Sigmoid colon (tissue), 7 donors: ENCODE measurements around the gene CFAP300. TPM values are rescaled to one million over a fixed set of nuclear protein-coding genes. Genes with fewer than 3 reads are reported as not detected.

Source experiments
- DNase-seq: peaks from one replicate; pipeline ENCODE4 v3.0.0-alpha.2; 2019
- H3K27ac ChIP-seq, 4 donors: fragments of 200-600 bp; sonication (generic); one replicate each; pipeline ENCODE4 v1.5.1; 2016 to 2019; ENCODE audit warnings: mild to moderate bottlenecking in 1 of 4
- H3K27me3 ChIP-seq, 3 donors: fragments of 200-600 bp; sonication (generic); one replicate each; pipeline ENCODE4 v1.5.1; 2019; ENCODE audit warnings: mild to moderate bottlenecking in 1 of 3
- H3K36me3 ChIP-seq, 4 donors: fragments of 200-600 bp; sonication (generic); one replicate each; pipeline ENCODE4 v1.5.1; 2016 to 2019
- H3K4me1 ChIP-seq, 4 donors: fragments of 200-600 bp; sonication (generic); one replicate each; pipeline ENCODE4 v1.5.1; 2017 to 2019
- H3K4me3 ChIP-seq, 4 donors: fragments of 200-600 bp; sonication (generic); one replicate each; pipeline ENCODE4 v1.5.1; 2017 to 2019; ENCODE audit warnings: mild to moderate bottlenecking in 2 of 4, moderate library complexity in 1 of 4
- H3K9me3 ChIP-seq, 4 donors: fragments of 200-600 bp in 3 of 4; sonication (generic) in 3 of 4; one replicate each; pipeline versions ENCODE4 v1.5.1 to v1.6.1; 2013 to 2019
- CTCF ChIP-seq, 4 experiments: fragments of 450-650 bp in 3 of 4; fragments of 200-600 bp in 1 of 4; IDR thresholded peaks; one replicate each; pipeline ENCODE4 v1.5.1; 2016 to 2019; ENCODE audit warnings: antibody characterized with exemption in 4 of 4, mild to moderate bottlenecking in 3 of 4, moderate library complexity in 2 of 4
- EP300 ChIP-seq, 4 donors: sonication (generic); formaldehyde crosslinking; IDR thresholded peaks; one replicate each; pipeline ENCODE4 v1.6.1; 2017; ENCODE audit warnings: antibody characterized with exemption in 4 of 4
- POLR2A ChIP-seq, 2 donors: fragments of 450-650 bp; IDR thresholded peaks; one replicate each; pipeline ENCODE4 v1.6.1; 2016; ENCODE audit warnings: antibody characterized with exemption in 2 of 2, mild to moderate bottlenecking in 2 of 2, moderate library complexity in 2 of 2
- POLR2AphosphoS5 ChIP-seq, 4 donors: sonication (generic); formaldehyde crosslinking; IDR thresholded peaks; one replicate each; pipeline ENCODE4 v1.6.1; 2017; ENCODE audit warnings: antibody characterized with exemption in 4 of 4
- WGBS, 2 donors: extraction: QIAGEN DNeasy Blood & Tissue Kit; methylation state at CpG; one replicate each; pipeline ENCODE4 v1.1.7; 2013; 5-methylcytosine and 5-hydroxymethylcytosine counted together
- intact Hi-C: fragments of 100-400 bp; cut with DNase I; formaldehyde crosslinking; loops from one replicate; pipeline ENCODE4 v1.15.1; 2023
- polyA plus RNA-seq, 3 donors: library from polyadenylated mRNA; stranded (reverse); fragments of 200-250 nt; gene quantifications; one replicate each; pipeline ENCODE4 v1.2.3, GENCODE V29; 2013
- total RNA-seq, 4 donors: library from RNA; depleted of rRNA; stranded (reverse); fragments of >200 nt; gene quantifications; one replicate each; pipeline ENCODE4 v1.1.0, GENCODE V29; 2016
- donor health status: healthy with polysubstance abuse.
- donor health status: Bipolar disorder and iron deficiency.
- donor health status: healthy.

CFAP300 gene
- total and polyA plus RNA-seq, 7 donors = 0.76 to 15.0 (median 2.4) TPM; not detected in 1

- 91 to 94% methylated on average over 7 of the region's 7 CpGs for WGBS, 2 donors
- Histone ChIP-seq H3K9me3 (no peaks in the 10 kb centered on the region), H3K4me1 (no peaks in the 10 kb centered on the region), H3K36me3 (no peaks in the 10 kb centered on the region), H3K27ac (no peak overlapping the region), H3K27me3 (no peaks in the 10 kb centered on the region), H3K4me3 (no peak overlapping the region)
- intact Hi-C loops = no loop called here
- TF ChIP-seq EP300 (IDR thresholded peaks at IDR 0.05) (no peak), POLR2AphosphoS5 (IDR thresholded peaks at IDR 0.05) (no peak), CTCF (IDR thresholded peaks at IDR 0.05) (no peak), POLR2A (IDR thresholded peaks at IDR 0.05) (no peak)
- DNase-seq = no peak
These were observed 34.1 kb downstream of the CFAP300 start for GRCh38 chr11:102081313-102081712.

GRCh38 chr11:102085864-102086551 is 38.8 kb downstream of the CFAP300 start:
- intact Hi-C loops = no loop called here
- H3K36me3 ChIP-seq = no peaks in the 10 kb centered on the region
- TF ChIP-seq CTCF (IDR thresholded peaks at IDR 0.05) = no peak
- TF ChIP-seq POLR2A (IDR thresholded peaks at IDR 0.05) = no peak
- TF ChIP-seq POLR2AphosphoS5 (IDR thresholded peaks at IDR 0.05) = no peak
- no peak for TF ChIP-seq EP300 (IDR thresholded peaks at IDR 0.05)

GRCh38 chr11:102097186-102097585 is 49.9 kb downstream of the CFAP300 start:
- intact Hi-C loops = no loop called here
- Histone ChIP-seq H3K27me3 (no peaks in the 10 kb centered on the region), H3K36me3 (no peaks in the 10 kb centered on the region), H3K27ac (no peak overlapping the region), H3K4me1 (no peaks in the 10 kb centered on the region), H3K4me3 (no peak overlapping the region), H3K9me3 (no peaks in the 10 kb centered on the region)
- TF ChIP-seq POLR2AphosphoS5 (IDR thresholded peaks at IDR 0.05) (no peak), CTCF (IDR thresholded peaks at IDR 0.05) (no peak), EP300 (IDR thresholded peaks at IDR 0.05) (no peak), POLR2A (IDR thresholded peaks at IDR 0.05) (no peak)
- DNase-seq = no peak
- WGBS, 2 donors = 73 to 96% methylated on average over 1 of the region's 1 CpG

More at GRCh38 chr11:102085864-102086551, 38.8 kb downstream of the CFAP300 start:
- WGBS, 2 donors = 93 to 95% methylated on average over 7 of the region's 7 CpGs
- no peak overlapping the region for H3K4me3 ChIP-seq
- no peaks in the 10 kb centered on the region for H3K4me1 ChIP-seq
- H3K27ac ChIP-seq = no peak overlapping the region
- no peak for DNase-seq
- no peaks in the 10 kb centered on the region for H3K9me3 ChIP-seq
- H3K27me3 ChIP-seq = no peaks in the 10 kb centered on the region

GRCh38 chr11:102099755-102100154 is 52.5 kb downstream of the CFAP300 start:
- H3K36me3 ChIP-seq = no peaks in the 10 kb centered on the region
- 91% methylated on average over 2 of the region's 2 CpGs for WGBS, 2 donors
- no peaks in the 10 kb centered on the region for H3K9me3 ChIP-seq
- TF ChIP-seq POLR2AphosphoS5 (IDR thresholded peaks at IDR 0.05) (no peak), POLR2A (IDR thresholded peaks at IDR 0.05) (no peak), CTCF (IDR thresholded peaks at IDR 0.05) (no peak), EP300 (IDR thresholded peaks at IDR 0.05) (no peak)
- no peak overlapping the region for H3K4me3 ChIP-seq
- H3K27ac ChIP-seq = no peak overlapping the region
- DNase-seq = no peak
- H3K4me1 ChIP-seq = no peaks in the 10 kb centered on the region
- no peaks in the 10 kb centered on the region for H3K27me3 ChIP-seq
- intact Hi-C loops = no loop called here
